ENCODE results near the gene PRPSAP1.

- TF ChIP-seq CTCF (IDR thresholded peaks at IDR 0.05; ENCODE audit: low read length) (no peak), EZH2phosphoT487 (IDR thresholded peaks at IDR 0.05; ENCODE audit: low read length) (no peak)
Observed at GRCh38 chr17:76271669-76272540, 81.8 kb downstream of the PRPSAP1 start.

Data from MM.1S (cell line).